Hepatocyte (in vitro differentiated cells): ENCODE data around the gene DSTN. TPM values are rescaled to one million over a fixed set of nuclear protein-coding genes. Genes with fewer than 3 reads are reported as not detected.

Source experiments
- DNase-seq: peaks from one replicate; pipeline ENCODE4 v3.0.0-alpha.2; 2016; ENCODE audit warnings: low spot score
- H2AFZ ChIP-seq: fragments of 200-600 bp; sonication (generic); 2 replicates; pipeline ENCODE4 v1.6.0; 2016; ENCODE audit warnings: antibody characterized with exemption, mild to moderate bottlenecking
- H3K27ac ChIP-seq: fragments of 200-600 bp; sonication (generic); 2 replicates; pipeline ENCODE4 v1.5.1; 2016; ENCODE audit warnings: mild to moderate bottlenecking
- H3K27me3 ChIP-seq: fragments of 200-600 bp; sonication (generic); 2 replicates; pipeline ENCODE4 v1.6.1; 2016
- H3K36me3 ChIP-seq: fragments of 200-600 bp; sonication (generic); replicated peaks from 2 replicates; pipeline ENCODE4 v1.5.1; 2016; ENCODE audit warnings: low read depth; ENCODE audit not compliant: insufficient read depth
- H3K4me1 ChIP-seq: fragments of 200-600 bp; sonication (generic); 2 replicates; pipeline ENCODE4 v1.5.1; 2016; ENCODE audit warnings: mild to moderate bottlenecking, moderate library complexity; ENCODE audit not compliant: insufficient read depth
- H3K4me2 ChIP-seq: fragments of 200-600 bp; sonication (generic); 2 replicates; pipeline ENCODE4 v1.6.0; 2016
- H3K4me3 ChIP-seq: fragments of 200-600 bp; sonication (generic); 2 replicates; pipeline ENCODE4 v1.5.1; 2016; ENCODE audit warnings: mild to moderate bottlenecking
- H3K79me2 ChIP-seq: fragments of 200-600 bp; sonication (generic); 2 replicates; pipeline ENCODE4 v1.6.0; 2017; ENCODE audit warnings: mild to moderate bottlenecking
- H3K9me2 ChIP-seq: fragments of 200-600 bp; sonication (generic); replicated peaks from 2 replicates; pipeline ENCODE4 v1.6.0; 2017; ENCODE audit warnings: mild to moderate bottlenecking; ENCODE audit not compliant: insufficient read depth
- H3K9me3 ChIP-seq: fragments of 200-600 bp; sonication (generic); 2 replicates; pipeline ENCODE4 v1.5.1; 2016; ENCODE audit warnings: low read depth, mild to moderate bottlenecking
- H4K20me1 ChIP-seq: fragments of 200-600 bp; sonication (generic); 2 replicates; pipeline ENCODE4 v1.6.0; 2016; ENCODE audit warnings: mild to moderate bottlenecking; ENCODE audit not compliant: insufficient read depth, poor library complexity, severe bottlenecking
- CTCF ChIP-seq: fragments of 200-600 bp; sonication (generic); IDR thresholded peaks from 2 replicates; pipeline ENCODE4 v1.5.1; 2016; ENCODE audit warnings: antibody characterized with exemption, mild to moderate bottlenecking; ENCODE audit not compliant: poor library complexity
- EZH2 ChIP-seq: fragments of 200-600 bp; sonication (generic); IDR thresholded peaks from 2 replicates; pipeline ENCODE4 v1.6.1; 2016; ENCODE audit warnings: antibody characterized with exemption, mild to moderate bottlenecking, borderline replicate concordance
- EZH2phosphoT487 ChIP-seq: fragments of 200-600 bp; sonication (generic); IDR thresholded peaks from one replicate; pipeline ENCODE4 v1.6.1; 2018; ENCODE audit warnings: antibody characterized with exemption, mild to moderate bottlenecking, low read depth, moderate library complexity; ENCODE audit not compliant: unreplicated experiment, severe bottlenecking
- WGBS: methylation state at CpG from one replicate; pipeline ENCODE4 v1.1.6; 2016; ENCODE audit warnings: low lambda C conversion rate; ENCODE audit errors: missing lambda C conversion rate; 5-methylcytosine and 5-hydroxymethylcytosine counted together
- polyA plus RNA-seq: library from polyadenylated mRNA; unstranded; fragments of >200 nt; fragmentation: Nextera tagmentation; extraction: Ambion mirVana; gene quantifications from 2 replicates; pipeline ENCODE4 v1.2.1, GENCODE V29; 2016
- total RNA-seq: library from RNA; depleted of rRNA; stranded (reverse); fragments of >200 nt; gene quantifications from 2 replicates; pipeline ENCODE4 v1.2.3, GENCODE V29; 2014

The DSTN gene
- total and polyA plus RNA-seq, 2 experiments from 2014 or later = 342 to 352 TPM

- H3K79me2 ChIP-seq = peaks cover 26% of the 10 kb centered on the region
- TF ChIP-seq CTCF (no peak), EZH2phosphoT487 (no peak), EZH2 (no peak)
- H3K9me2 ChIP-seq = no peaks in the 10 kb centered on the region
- no peaks in the 10 kb centered on the region for H3K4me1 ChIP-seq
- H2AFZ ChIP-seq = no peak overlapping the region
- H3K27ac ChIP-seq = peak overlapping the region; percentile 1
- no peak overlapping the region for H3K4me3 ChIP-seq
- H4K20me1 ChIP-seq = peaks cover 33% of the 10 kb centered on the region
- no peak overlapping the region for H3K4me2 ChIP-seq
- no peaks in the 10 kb centered on the region for H3K36me3 ChIP-seq
- H3K27me3 ChIP-seq = no peaks in the 10 kb centered on the region
- WGBS = 95% methylated on average over 26 of the region's 27 CpGs
- H3K9me3 ChIP-seq = no peaks in the 10 kb centered on the region
- no peak for DNase-seq
Observed at GRCh38 chr20:17625246-17626051, 55.6 kb downstream of the DSTN start.

GRCh38 chr20:17626217-17627007, 56.5 kb downstream of the DSTN start:
- TF ChIP-seq CTCF (no peak), EZH2phosphoT487 (no peak), EZH2 (no peak)
- Histone ChIP-seq H3K9me2 (no peaks in the 10 kb centered on the region), H3K4me3 (no peak overlapping the region), H3K36me3 (no peaks in the 10 kb centered on the region), H3K9me3 (no peaks in the 10 kb centered on the region), H3K27me3 (no peaks in the 10 kb centered on the region), H3K27ac (peak overlapping the region; percentile 40), H3K4me1 (no peaks in the 10 kb centered on the region), H2AFZ (no peak overlapping the region), H3K4me2 (no peak overlapping the region), H4K20me1 (peaks cover 41% of the 10 kb centered on the region), H3K79me2 (peaks cover 36% of the 10 kb centered on the region)
- peak; percentile 44 for DNase-seq
- WGBS = 74% methylated on average over 18 of the region's 18 CpGs

GRCh38 chr20:17627101-17627955, 57.5 kb downstream of the DSTN start:
- H4K20me1 ChIP-seq = peaks cover 48% of the 10 kb centered on the region
- peak overlapping the region; percentile 40 for H3K27ac ChIP-seq
- H3K4me3 ChIP-seq = no peak overlapping the region
- H3K4me2 ChIP-seq = no peak overlapping the region
- peaks cover 44% of the 10 kb centered on the region for H3K79me2 ChIP-seq
- no peak for DNase-seq
- no peaks in the 10 kb centered on the region for H3K9me2 ChIP-seq
- no peaks in the 10 kb centered on the region for H3K36me3 ChIP-seq
- no peaks in the 10 kb centered on the region for H3K9me3 ChIP-seq
- 89% methylated on average over 27 of the region's 27 CpGs for WGBS
- no peak for TF ChIP-seq EZH2
- TF ChIP-seq CTCF = no peak
- no peak for TF ChIP-seq EZH2phosphoT487
- no peaks in the 10 kb centered on the region for H3K4me1 ChIP-seq
- H3K27me3 ChIP-seq = no peaks in the 10 kb centered on the region
- H2AFZ ChIP-seq = no peak overlapping the region
